Germinal center (tissue), 1 donor: ENCODE data around the gene SLC7A6.
A peak's percentile ranks its signal among the peaks of the same experiment; 100 is the strongest.
"Not testable (repeated sequence)": the region's sequence is repeated elsewhere in the genome, so short reads cannot be mapped to it uniquely, and the experiment has no call there.

Source experiments
- DNase-seq: peaks from one replicate; pipeline ENCODE4 v3.0.0; 2012; ENCODE audit warnings: mixed read lengths, low spot score

SLC7A6 gene

GRCh38 chr16:68283801-68284598, 19.7 kb downstream of the SLC7A6 start:
- peak; percentile 68 for DNase-seq

GRCh38 chr16:68284847-68285246, 20.5 kb downstream of the SLC7A6 start:
- peak; percentile 83 for DNase-seq

GRCh38 chr16:68285683-68286082, 21.4 kb downstream of the SLC7A6 start:
- DNase-seq, result no peak

GRCh38 chr16:68286153-68287074, 22.1 kb downstream of the SLC7A6 start:
- DNase-seq, result peak; percentile 44

GRCh38 chr16:68287276-68288251, 23.2 kb downstream of the SLC7A6 start:
- no peak for DNase-seq

- no peak for DNase-seq
These were observed 23.9 kb downstream of the SLC7A6 start for GRCh38 chr16:68288252-68288650.

GRCh38 chr16:68288796-68289195, 24.5 kb downstream of the SLC7A6 start:
- not testable (repeated sequence) for DNase-seq

- no peak for DNase-seq
These were observed 24.9 kb downstream of the SLC7A6 start for GRCh38 chr16:68289202-68289601.

- peak; percentile 73 for DNase-seq
These were observed 25.4 kb downstream of the SLC7A6 start for GRCh38 chr16:68289621-68290329.

- DNase-seq, result no peak
These were observed 26.1 kb downstream of the SLC7A6 start for GRCh38 chr16:68290450-68290849.

- DNase-seq, result no peak
These were observed 26.9 kb downstream of the SLC7A6 start for GRCh38 chr16:68291227-68291626.

- no peak for DNase-seq
These were observed 28.1 kb downstream of the SLC7A6 start for GRCh38 chr16:68292425-68292824.

- DNase-seq, result no peak
These were observed 32.0 kb downstream of the SLC7A6 start for GRCh38 chr16:68296291-68296690.

GRCh38 chr16:68296693-68297092, 32.4 kb downstream of the SLC7A6 start:
- DNase-seq, result no peak

- no peak for DNase-seq
These were observed 33.6 kb downstream of the SLC7A6 start for GRCh38 chr16:68297908-68298307.

GRCh38 chr16:68298312-68298711, 34.0 kb downstream of the SLC7A6 start:
- no peak for DNase-seq

GRCh38 chr16:68298907-68299561, 34.7 kb downstream of the SLC7A6 start:
- no peak for DNase-seq

- no peak for DNase-seq
These were observed 35.5 kb downstream of the SLC7A6 start for GRCh38 chr16:68299571-68300453.

GRCh38 chr16:68300734-68301459, 36.6 kb downstream of the SLC7A6 start:
- no peak for DNase-seq
